GM18517 (cell line): ENCODE measurements around the gene ZNF618.
"Not testable (repeated sequence)": the region's sequence is repeated elsewhere in the genome, so short reads cannot be mapped to it uniquely, and the experiment has no call there.

Experiments used
- ATAC-seq: cut with Tn5 transposase; IDR thresholded peaks from one replicate; pipeline ENCODE4 v1.9.1; 2021; ENCODE audit warnings: mild to moderate bottlenecking, moderate library complexity; ENCODE audit not compliant: unreplicated experiment

ZNF618 gene

DNA sequence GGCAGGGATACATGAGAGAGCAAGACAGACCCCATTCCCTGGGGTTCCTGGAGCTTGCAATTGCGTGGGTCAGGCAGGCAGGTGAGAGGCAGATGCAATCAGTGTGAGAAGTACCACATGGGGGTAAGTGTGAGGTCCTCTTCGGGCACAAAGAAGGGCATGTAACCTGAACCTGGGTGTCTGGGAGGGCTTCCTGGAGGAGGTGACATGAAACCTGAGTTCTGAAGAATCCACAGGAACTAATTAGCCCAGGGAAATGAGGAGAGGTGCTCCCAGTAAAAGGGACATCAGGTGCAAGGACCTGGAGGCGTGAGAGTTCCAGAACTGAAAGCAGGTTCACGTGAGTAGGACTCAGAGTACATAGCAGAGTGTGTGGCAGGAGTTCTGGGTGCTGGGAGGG lies 199.5 kb downstream of the ZNF618 start:
- ATAC-seq, result no peak

GRCh38 chr9:114076237-114077161 lies 200.4 kb downstream of the ZNF618 start:
- no peak for ATAC-seq

GRCh38 chr9:114077162-114077837 lies 201.2 kb downstream of the ZNF618 start:
- ATAC-seq, result no peak

GRCh38 chr9:114078021-114078780 lies 202.1 kb downstream of the ZNF618 start, which contains the start of gene AMBP:
Gene AMBP, minus strand, starts transcription at chr9:114078300. Its CDS starts 91 bp downstream, at chr9:114078209.
- ATAC-seq, result no peak

GRCh38 chr9:114078781-114079156 lies 202.7 kb downstream of the ZNF618 start:
- ATAC-seq, result no peak

DNA sequence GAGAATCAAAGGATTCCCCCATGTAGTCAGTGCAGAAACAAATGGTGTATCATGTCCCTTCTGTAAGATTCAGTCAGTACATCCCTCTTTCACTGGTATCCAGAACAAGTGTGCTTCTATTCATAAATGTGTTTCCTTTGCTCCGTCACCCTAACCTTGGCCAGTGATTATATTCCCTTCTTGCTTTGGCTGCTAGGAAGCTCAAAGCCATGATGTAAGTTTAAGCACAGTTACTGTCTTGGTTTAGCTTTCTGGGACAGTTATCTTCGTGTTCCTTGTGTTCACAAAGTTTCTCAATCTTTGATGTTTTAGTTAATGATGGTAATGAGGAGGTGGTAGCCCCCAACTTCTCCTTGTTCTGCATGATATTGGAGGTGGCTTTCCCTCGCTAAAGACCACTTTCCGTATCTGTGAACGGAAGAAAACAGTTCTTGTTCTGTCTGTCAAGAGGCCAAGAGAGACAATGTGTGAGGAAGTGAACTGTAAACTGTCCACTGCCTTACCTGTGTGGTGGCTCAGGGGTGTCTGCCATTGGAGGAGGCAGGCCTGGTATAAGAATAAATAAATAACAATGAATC lies 204.2 kb downstream of the ZNF618 start:
- ATAC-seq, result no peak

DNA sequence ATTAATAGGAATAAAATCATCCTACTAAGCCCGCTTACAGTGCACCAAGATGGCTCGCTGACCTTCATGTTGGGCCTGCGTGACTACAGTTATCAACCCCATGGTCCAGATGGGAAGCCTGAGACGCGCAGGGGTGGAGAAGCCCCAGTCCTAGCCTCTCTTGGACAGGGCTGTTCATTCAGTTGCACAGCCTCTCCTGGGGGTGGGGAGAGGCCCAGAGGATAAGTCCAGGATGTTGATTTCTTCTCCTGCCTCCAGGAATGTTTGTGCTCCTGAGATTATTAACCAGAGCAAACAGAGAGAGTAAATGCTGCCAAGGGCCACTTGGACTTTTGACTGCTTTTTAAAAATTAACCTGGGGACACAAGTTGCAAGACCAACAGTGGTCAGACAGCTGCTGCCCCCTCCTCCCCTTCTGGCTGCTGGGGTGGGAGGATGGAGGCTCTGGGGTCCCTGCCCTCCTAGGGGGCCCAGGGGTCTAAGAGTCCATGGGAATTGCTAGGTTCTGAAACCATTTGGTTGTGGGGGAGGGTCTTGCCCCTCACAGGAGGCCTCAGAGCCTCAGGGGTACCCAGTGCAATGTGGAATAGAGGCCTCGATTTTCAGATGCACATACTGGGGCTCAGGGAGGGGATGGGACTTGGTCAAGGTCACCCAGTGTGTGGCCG lies 204.8 kb downstream of the ZNF618 start:
- no peak for ATAC-seq

- no peak for ATAC-seq
These were observed 205.4 kb downstream of the ZNF618 start for GRCh38 chr9:114081441-114082016.

DNA sequence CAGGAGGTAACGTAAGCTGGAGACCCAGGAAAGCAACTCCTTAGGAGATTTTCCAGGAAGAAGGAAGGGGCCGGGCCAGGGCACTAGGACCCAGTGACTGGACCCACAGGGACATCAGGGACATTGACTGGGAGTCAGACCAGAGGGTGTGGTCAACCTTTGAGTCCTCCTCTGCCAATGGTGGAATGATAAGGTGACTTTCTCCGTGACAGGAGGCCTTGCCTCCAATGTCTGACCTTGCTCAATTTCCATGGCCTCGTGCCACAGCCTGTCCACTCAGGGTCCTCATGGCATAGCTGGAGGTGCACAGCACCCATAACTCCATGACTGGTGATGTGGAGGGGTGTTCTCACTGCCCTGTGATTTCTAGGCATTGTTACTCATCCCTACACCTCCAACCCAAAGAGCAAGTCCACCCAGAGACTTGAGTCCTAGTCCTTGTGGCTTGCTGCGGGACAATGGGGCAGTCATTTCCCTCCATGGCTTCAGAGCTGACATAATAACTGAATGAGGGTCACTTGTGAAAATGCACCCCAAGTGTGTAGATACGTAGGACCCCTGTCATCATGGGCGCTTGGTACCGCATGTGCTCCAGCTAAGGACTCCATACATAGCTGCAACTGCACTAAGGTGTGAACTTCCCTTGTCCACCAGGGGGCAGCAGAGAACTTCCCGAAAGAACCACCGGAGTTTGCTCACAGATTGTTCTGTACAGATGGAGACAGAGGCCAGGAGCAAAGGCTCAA lies 206.1 kb downstream of the ZNF618 start:
- peak; percentile 69 for ATAC-seq

DNA sequence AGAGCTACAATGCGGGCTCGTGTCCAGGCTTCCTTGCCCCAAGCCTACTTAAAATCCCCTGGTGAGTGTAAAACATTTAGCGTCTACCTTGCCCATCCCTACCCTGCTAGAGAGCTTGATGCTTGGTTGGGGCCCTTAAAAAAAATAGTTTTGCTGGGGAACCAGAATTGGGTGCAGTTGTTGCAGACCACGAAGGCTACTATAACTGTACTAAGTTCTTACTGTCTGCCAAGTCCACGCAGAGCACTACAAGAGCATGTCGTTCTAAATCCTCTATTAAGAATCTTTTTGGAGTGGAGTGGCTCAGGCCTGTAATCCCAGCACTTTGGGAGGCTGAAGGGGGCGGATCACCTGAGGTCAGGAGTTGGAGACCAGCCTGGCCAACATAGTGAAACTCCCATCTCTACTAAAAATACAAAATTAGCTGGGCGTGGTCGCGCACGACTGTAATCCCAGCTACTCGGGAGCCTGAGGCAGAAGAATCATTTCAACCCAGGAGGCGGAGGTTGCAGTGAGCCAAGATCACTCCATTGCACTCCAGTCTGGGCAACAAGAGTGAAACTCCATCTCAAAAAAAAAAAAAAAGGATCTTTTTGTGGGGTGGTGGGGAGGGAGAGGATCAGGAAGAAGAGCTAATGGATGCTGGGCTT lies 206.8 kb downstream of the ZNF618 start:
- ATAC-seq, result not testable (repeated sequence)

DNA sequence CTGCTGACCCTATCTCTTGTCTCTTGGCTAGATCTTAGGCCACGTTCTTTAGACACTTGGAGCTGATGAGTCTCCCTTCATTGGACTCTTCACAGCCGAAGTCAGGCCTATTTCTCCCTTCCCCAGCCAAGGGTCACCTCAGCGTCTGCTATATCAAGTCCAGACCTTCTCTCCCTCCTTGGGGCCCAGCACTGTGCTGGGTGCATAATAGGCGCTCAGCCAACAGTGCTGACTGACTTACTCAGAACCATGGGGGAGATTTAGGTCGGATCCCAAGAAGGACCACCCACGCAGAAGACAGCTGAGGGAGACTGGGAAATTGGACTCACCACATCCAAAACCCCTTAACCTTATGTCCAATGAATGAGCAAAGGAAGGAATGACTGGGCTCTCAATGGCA lies 207.6 kb downstream of the ZNF618 start:
- no peak for ATAC-seq

- no peak for ATAC-seq
These were observed 208.4 kb downstream of the ZNF618 start for GRCh38 chr9:114084282-114085073.

- ATAC-seq, result no peak
These were observed 209.3 kb downstream of the ZNF618 start for GRCh38 chr9:114085387-114085789.

- no peak for ATAC-seq
These were observed 209.9 kb downstream of the ZNF618 start for GRCh38 chr9:114086009-114086408.

- ATAC-seq, result no peak
These were observed 210.5 kb downstream of the ZNF618 start for GRCh38 chr9:114086607-114087006.

DNA sequence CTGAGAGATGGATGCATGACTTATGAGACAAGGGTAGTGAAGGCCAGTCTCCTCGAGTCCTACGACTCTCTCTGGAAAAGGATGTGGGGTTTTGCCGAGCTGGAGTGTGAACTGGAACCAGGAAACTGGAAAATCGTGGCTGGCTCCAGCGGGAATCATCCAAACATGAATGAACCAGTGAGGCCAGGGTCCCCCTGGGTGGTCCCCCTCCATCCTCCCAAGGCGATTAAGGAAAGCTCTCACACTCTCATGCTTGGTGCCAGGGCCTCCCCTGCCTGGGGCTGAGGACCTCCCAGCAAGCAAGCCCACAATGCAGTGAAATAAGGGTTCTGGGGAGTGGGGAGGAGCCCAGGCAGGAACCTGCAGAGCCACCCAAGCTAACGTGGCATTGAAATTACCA lies 211.6 kb downstream of the ZNF618 start:
- no peak for ATAC-seq

DNA sequence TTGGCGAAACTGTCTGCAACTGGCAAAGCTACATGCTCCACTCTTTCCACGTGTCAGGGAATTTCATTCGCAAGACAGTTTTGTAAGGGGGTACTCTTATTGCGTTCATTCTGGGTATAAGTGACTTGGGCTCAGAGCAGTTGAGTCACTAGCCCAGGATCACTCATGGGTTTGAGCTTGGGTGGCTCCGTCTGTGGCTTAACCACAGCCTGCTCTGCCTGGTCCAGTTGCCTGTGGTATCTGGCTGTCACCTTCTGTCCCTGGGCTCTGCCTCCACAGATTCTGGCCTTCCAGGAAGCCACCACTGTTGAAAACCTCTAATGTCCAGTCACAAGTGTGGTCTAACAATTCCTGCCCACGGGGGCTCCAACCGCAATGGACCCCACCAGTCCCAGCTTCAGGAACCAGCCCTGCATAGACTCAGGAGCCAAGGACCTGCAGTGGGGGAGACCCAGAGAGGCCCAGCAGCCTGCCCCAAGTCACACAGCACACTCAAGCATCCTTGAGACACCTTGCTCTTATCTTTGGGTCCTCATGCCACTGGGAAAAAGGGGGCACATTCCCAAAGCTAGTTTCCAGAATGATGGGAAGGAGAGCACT lies 212.6 kb downstream of the ZNF618 start:
- ATAC-seq, result no peak
